ENCODE measurements around the gene METTL9. TPM values are rescaled to one million over a fixed set of nuclear protein-coding genes. Genes with fewer than 3 reads are reported as not detected.

METTL9 gene
- total and polyA plus RNA-seq, 9 of the 15 experiments (the other 6 are each of a cell fraction or from before 2014, with no cell fraction given), result 12.2 to 107 (median 79.1) TPM

DNA sequence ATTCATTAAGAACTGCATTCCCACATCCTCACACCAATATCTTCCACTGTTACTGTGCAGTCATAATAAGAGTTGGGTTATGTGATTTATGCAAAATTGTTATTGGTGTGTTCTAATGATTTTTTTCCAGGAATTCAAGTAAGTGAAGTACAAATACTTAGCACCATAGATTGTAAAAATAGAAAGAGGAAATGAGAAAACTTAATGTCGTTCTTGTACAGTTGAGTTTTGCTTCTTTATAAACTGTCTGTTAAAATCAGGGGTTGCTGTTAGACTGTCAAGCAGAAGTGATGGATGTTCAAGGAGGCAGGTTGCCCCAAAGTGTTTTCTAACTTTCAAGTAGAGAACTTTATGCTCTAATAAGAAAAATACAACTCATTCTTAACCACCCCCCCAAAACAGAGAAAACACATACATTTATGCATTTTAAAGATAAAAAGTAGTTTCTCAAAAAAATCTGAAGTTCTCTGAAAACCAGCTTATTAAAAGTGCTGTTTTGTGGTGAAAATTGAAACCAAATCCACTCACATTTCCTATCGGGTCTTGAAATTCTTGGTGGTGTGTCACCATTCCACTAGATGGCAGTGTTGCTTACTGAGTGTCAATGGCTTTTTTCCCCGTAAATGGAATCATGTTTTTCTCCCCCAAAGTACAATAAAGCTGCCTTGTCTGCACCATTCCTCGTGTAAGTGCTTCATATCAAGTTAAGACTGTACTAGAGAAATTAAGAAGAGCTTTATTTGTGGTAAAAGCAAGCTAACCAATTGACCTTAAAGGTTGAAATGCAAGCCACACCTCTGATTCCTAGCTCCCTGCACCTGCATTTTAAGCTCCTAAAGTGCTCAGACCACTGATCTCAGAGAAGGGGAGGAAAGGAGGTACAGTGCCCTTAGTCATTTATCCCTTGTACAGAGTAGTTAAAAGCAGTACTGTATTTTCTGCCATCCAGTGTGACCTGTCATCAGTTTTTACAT lies 57.7 kb downstream of the METTL9 start:
- FAIRE-seq, result peak; percentile 89
- no peaks in the 10 kb centered on the region for H3K9me3 ChIP-seq (replicated peaks; ENCODE audit: control insufficient read depth, insufficient read depth, low read depth, low read length)
- no TSS peak for BruUV-seq (replicated peaks)
- intact Hi-C loops (cut with micrococcal nuclease), result loop anchor here (1.0 to 5.0 kb wide), 2 partner anchors 50 to 73 kb away; no protein-coding TSS in a partner anchor
- no peaks in the 10 kb centered on the region for H3K9me1 ChIP-seq (ENCODE audit: control insufficient read depth, insufficient read depth, low read length)
- DNase-seq (ENCODE audit: extremely low read depth in 1 of 4, low spot score in 3 of 4), result peak; percentile 64 to 72 (median 68)
- no peak overlapping the region for H3K9ac ChIP-seq (ENCODE audit: insufficient read depth in 1 of 2, low read depth in 2 of 2, low read length in 2 of 2)
- H3K4me3 ChIP-seq, result no peak overlapping the region
- in situ Hi-C loops (cut with MboI), result loop anchor here (5.0 kb wide), 1 partner anchor 50 kb away; no protein-coding TSS in a partner anchor
- no peak overlapping the region for H3K4me2 ChIP-seq (ENCODE audit: insufficient read depth, low read length)
- no peaks in the 10 kb centered on the region for H3K4me1 ChIP-seq (replicated peaks in 1 of 2; ENCODE audit: control insufficient read depth in 2 of 2, insufficient read depth in 2 of 2, low read length in 2 of 2)
- no peaks in the 10 kb centered on the region for H3K79me2 ChIP-seq (ENCODE audit: control insufficient read depth, insufficient read depth, low read length)
- H3K27ac ChIP-seq (ENCODE audit: extremely low read depth, low read depth, low read length), result no peak overlapping the region
- no peaks in the 10 kb centered on the region for H4K20me1 ChIP-seq (replicated peaks; ENCODE audit: control insufficient read depth, insufficient read depth, low read length)
- POLR2A ChIA-PET, result interaction anchor here (1.3 kb wide), 1 partner anchor 45 kb away, joined by 3 read pairs; no protein-coding TSS in a partner anchor
- H2AFZ ChIP-seq (ENCODE audit: low read depth, low read length), result no peak overlapping the region
- WGBS (ENCODE audit: insufficient coverage, low coverage, missing lambda C conversion rate), result 3% methylated on average over 4 of the region's 4 CpGs
- peaks cover 17% of the 10 kb centered on the region; the same call in 2 of the 3 replicates for H3K36me3 ChIP-seq (ENCODE audit: control insufficient read depth, insufficient read depth, low read length)
- no peaks in the 10 kb centered on the region for H3K27me3 ChIP-seq (ENCODE audit: control insufficient read depth in 2 of 2, insufficient read depth in 2 of 2, low read length in 2 of 2)
- CTCF ChIA-PET (ENCODE audit: low intra/inter-chr PET ratio), result interaction anchor here (0.7 to 1.1 kb wide), 3 partner anchors 52 to 529 kb away, joined by 3 read pairs; no protein-coding TSS in a partner anchor
- ATAC-seq, result peak; percentile 67
- no peak for TF ChIP-seq ZNF584 (CRISPR knock-in tag; IDR thresholded peaks at IDR 0.05; ENCODE audit: low read depth)
- TF ChIP-seq, protein P1, sequence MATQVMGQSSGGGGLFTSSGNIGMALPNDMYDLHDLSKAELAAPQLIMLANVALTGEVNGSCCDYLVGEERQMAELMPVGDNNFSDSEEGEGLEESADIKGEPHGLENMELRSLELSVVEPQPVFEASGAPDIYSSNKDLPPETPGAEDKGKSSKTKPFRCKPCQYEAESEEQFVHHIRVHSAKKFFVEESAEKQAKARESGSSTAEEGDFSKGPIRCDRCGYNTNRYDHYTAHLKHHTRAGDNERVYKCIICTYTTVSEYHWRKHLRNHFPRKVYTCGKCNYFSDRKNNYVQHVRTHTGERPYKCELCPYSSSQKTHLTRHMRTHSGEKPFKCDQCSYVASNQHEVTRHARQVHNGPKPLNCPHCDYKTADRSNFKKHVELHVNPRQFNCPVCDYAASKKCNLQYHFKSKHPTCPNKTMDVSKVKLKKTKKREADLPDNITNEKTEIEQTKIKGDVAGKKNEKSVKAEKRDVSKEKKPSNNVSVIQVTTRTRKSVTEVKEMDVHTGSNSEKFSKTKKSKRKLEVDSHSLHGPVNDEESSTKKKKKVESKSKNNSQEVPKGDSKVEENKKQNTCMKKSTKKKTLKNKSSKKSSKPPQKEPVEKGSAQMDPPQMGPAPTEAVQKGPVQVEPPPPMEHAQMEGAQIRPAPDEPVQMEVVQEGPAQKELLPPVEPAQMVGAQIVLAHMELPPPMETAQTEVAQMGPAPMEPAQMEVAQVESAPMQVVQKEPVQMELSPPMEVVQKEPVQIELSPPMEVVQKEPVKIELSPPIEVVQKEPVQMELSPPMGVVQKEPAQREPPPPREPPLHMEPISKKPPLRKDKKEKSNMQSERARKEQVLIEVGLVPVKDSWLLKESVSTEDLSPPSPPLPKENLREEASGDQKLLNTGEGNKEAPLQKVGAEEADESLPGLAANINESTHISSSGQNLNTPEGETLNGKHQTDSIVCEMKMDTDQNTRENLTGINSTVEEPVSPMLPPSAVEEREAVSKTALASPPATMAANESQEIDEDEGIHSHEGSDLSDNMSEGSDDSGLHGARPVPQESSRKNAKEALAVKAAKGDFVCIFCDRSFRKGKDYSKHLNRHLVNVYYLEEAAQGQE (IDR thresholded peaks at IDR 0.05; ENCODE audit: borderline replicate concordance), result peak; percentile 52; the same call in 1 of the 2 replicates
- TF ChIP-seq, protein P1 (CRISPR knock-in tag; IDR thresholded peaks at IDR 0.05; ENCODE audit: low read depth), result no peak
- TF ChIP-seq FOXJ3 (CRISPR knock-in tag; IDR thresholded peaks at IDR 0.05), result no peak
- no peak for TF ChIP-seq ZKSCAN1 (IDR thresholded peaks at IDR 0.05; ENCODE audit: low read depth, low read length)
- no peak for TF ChIP-seq ZNF232 (CRISPR knock-in tag; IDR thresholded peaks at IDR 0.05)
- TF ChIP-seq, protein P2, sequence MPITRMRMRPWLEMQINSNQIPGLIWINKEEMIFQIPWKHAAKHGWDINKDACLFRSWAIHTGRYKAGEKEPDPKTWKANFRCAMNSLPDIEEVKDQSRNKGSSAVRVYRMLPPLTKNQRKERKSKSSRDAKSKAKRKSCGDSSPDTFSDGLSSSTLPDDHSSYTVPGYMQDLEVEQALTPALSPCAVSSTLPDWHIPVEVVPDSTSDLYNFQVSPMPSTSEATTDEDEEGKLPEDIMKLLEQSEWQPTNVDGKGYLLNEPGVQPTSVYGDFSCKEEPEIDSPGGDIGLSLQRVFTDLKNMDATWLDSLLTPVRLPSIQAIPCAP (CRISPR knock-in tag; IDR thresholded peaks at IDR 0.05; ENCODE audit: borderline replicate concordance), result no peak
- TF ChIP-seq CHD1 (IDR thresholded peaks at IDR 0.05; ENCODE audit: low read length), result no peak
- no peak for TF ChIP-seq ADNP (tag; IDR thresholded peaks at IDR 0.05)
- no peak for TF ChIP-seq ZNF695 (CRISPR knock-in tag; IDR thresholded peaks at IDR 0.05)
- peak; percentile 46 to 77; a peak in 3 of 4 replicates for TF ChIP-seq RAD21 (CRISPR knock-in tag; conservative IDR thresholded peaks at IDR 0.05 in 1 of 2, IDR thresholded peaks at IDR 0.05 in 1 of 2)
- TF ChIP-seq ZNF57 (CRISPR knock-in tag; IDR thresholded peaks at IDR 0.05), result no peak

All from K562 (cell line).